ENCODE measurements around the gene PRKCB.

The PRKCB gene

GRCh38 chr16:23979441-23979840 is 143.7 kb downstream of the PRKCB start:
- H3K4me3 ChIP-seq (replicated peaks; ENCODE audit: insufficient read depth, low read length): no peak overlapping the region
- DNase-seq (ENCODE audit: low read depth in 1 of 2, low spot score in 1 of 2): no peak
- TF ChIP-seq POLR2AphosphoS5 (IDR thresholded peaks at IDR 0.05; ENCODE audit: low read depth) (no peak), SPI1 (IDR thresholded peaks at IDR 0.05; ENCODE audit: borderline replicate concordance, low read depth) (no peak), CTCF (IDR thresholded peaks at IDR 0.05; ENCODE audit: insufficient read depth, low read length) (no peak), REST (IDR thresholded peaks at IDR 0.05; ENCODE audit: insufficient replicate concordance, low read depth) (no peak), GABPA (IDR thresholded peaks at IDR 0.05; ENCODE audit: low read depth) (no peak)
- no peak overlapping the region for H3K27ac ChIP-seq (replicated peaks)
- no peaks in the 10 kb centered on the region for H3K27me3 ChIP-seq (ENCODE audit: insufficient read depth, poor library complexity, severe bottlenecking)

GRCh38 chr16:23979982-23980381 is 144.2 kb downstream of the PRKCB start:
- no peak for TF ChIP-seq SPI1 (IDR thresholded peaks at IDR 0.05; ENCODE audit: borderline replicate concordance, low read depth)
- Histone ChIP-seq H3K27me3 (ENCODE audit: insufficient read depth, poor library complexity, severe bottlenecking) (no peaks in the 10 kb centered on the region), H3K4me3 (replicated peaks; ENCODE audit: insufficient read depth, low read length) (no peak overlapping the region), H3K27ac (replicated peaks) (no peak overlapping the region)
- DNase-seq (ENCODE audit: low read depth in 1 of 2, low spot score in 1 of 2): no peak

- Histone ChIP-seq H3K27me3 (ENCODE audit: insufficient read depth, poor library complexity, severe bottlenecking) (no peaks in the 10 kb centered on the region), H3K4me3 (replicated peaks; ENCODE audit: insufficient read depth, low read length) (no peak overlapping the region), H3K27ac (replicated peaks) (no peak overlapping the region)
- TF ChIP-seq GABPA (IDR thresholded peaks at IDR 0.05; ENCODE audit: low read depth) (no peak), POLR2AphosphoS5 (IDR thresholded peaks at IDR 0.05; ENCODE audit: low read depth) (no peak), REST (IDR thresholded peaks at IDR 0.05; ENCODE audit: insufficient replicate concordance, low read depth) (no peak), SPI1 (IDR thresholded peaks at IDR 0.05; ENCODE audit: borderline replicate concordance, low read depth) (no peak), CTCF (IDR thresholded peaks at IDR 0.05; ENCODE audit: insufficient read depth, low read length) (no peak)
- peak in 1 of 2 experiments; percentile 35 for DNase-seq (ENCODE audit: low read depth in 1 of 2, low spot score in 1 of 2)
These were observed 145.9 kb downstream of the PRKCB start for GRCh38 chr16:23981429-23982399.

- TF ChIP-seq SPI1 (IDR thresholded peaks at IDR 0.05; ENCODE audit: borderline replicate concordance, low read depth) (no peak), REST (IDR thresholded peaks at IDR 0.05; ENCODE audit: insufficient replicate concordance, low read depth) (no peak), POLR2AphosphoS5 (IDR thresholded peaks at IDR 0.05; ENCODE audit: low read depth) (no peak)
- H3K27ac ChIP-seq (replicated peaks): no peak overlapping the region
- no peaks in the 10 kb centered on the region for H3K27me3 ChIP-seq (ENCODE audit: insufficient read depth, poor library complexity, severe bottlenecking)
These were observed 150.7 kb downstream of the PRKCB start for GRCh38 chr16:23986455-23986854.

More at GRCh38 chr16:23986455-23986854, 150.7 kb downstream of the PRKCB start:
- H3K4me3 ChIP-seq (replicated peaks; ENCODE audit: insufficient read depth, low read length): no peak overlapping the region
- no peak for DNase-seq (ENCODE audit: low read depth in 1 of 2, low spot score in 1 of 2)

Data from HL-60 (cell line).